Osteocyte (in vitro differentiated cells): ENCODE measurements around the gene TBX18. TPM values are rescaled to one million over a fixed set of nuclear protein-coding genes. Genes with fewer than 3 reads are reported as not detected.

Experiments used
- DNase-seq: peaks from one replicate; pipeline ENCODE4 v3.0.0; 2021; ENCODE audit warnings: mixed read lengths; ENCODE audit not compliant: unreplicated experiment; ENCODE audit errors: extremely low spot score
- H3K27ac Mint-ChIP-seq: one replicate; pipeline ENCODE4 v1.8.0; 2021; ENCODE audit warnings: mild to moderate bottlenecking, mixed read lengths; ENCODE audit not compliant: unreplicated experiment
- H3K27me3 Mint-ChIP-seq: one replicate; pipeline ENCODE4 v1.8.0; 2021; ENCODE audit warnings: mixed read lengths; ENCODE audit not compliant: unreplicated experiment
- H3K36me3 Mint-ChIP-seq: one replicate; pipeline ENCODE4 v1.8.0; 2021; ENCODE audit warnings: mixed read lengths; ENCODE audit not compliant: unreplicated experiment
- H3K4me1 Mint-ChIP-seq: one replicate; pipeline ENCODE4 v1.8.0; 2021; ENCODE audit warnings: mixed read lengths; ENCODE audit not compliant: unreplicated experiment
- H3K4me3 Mint-ChIP-seq: one replicate; pipeline ENCODE4 v1.8.0; 2021; ENCODE audit warnings: mild to moderate bottlenecking, moderate library complexity, mixed read lengths; ENCODE audit not compliant: unreplicated experiment
- H3K9me3 Mint-ChIP-seq: one replicate; pipeline ENCODE4 v1.8.0; 2021; ENCODE audit warnings: mixed read lengths; ENCODE audit not compliant: unreplicated experiment
- CTCF ChIP-seq: fragments of 200-600 bp; sonication (generic); IDR thresholded peaks from 2 replicates; pipeline ENCODE4 v1.5.0; 2021; ENCODE audit warnings: antibody characterized with exemption, mild to moderate bottlenecking, moderate library complexity
- total RNA-seq: library from RNA; stranded (reverse); gene quantifications from 2 replicates; pipeline ENCODE4 v1.2.1, GENCODE V29; 2021

The TBX18 gene
- total RNA-seq, 1 donor from 2014 or later = 8.0 TPM

GRCh38 chr6:84771756-84772356 lies 7.5 kb upstream of the TBX18 start:
- DNase-seq = no peak
- H3K27ac Mint-ChIP-seq = no peak overlapping the region
- peaks cover 8% of the 10 kb centered on the region for H3K9me3 Mint-ChIP-seq
- no peak for TF ChIP-seq CTCF
- H3K36me3 Mint-ChIP-seq = peaks cover 5% of the 10 kb centered on the region
- no peak overlapping the region for H3K4me3 Mint-ChIP-seq
- H3K27me3 Mint-ChIP-seq = peaks cover 85% of the 10 kb centered on the region
- H3K4me1 Mint-ChIP-seq = peaks cover 27% of the 10 kb centered on the region

GRCh38 chr6:84771125-84771755 lies 6.8 kb upstream of the TBX18 start:
- H3K27ac Mint-ChIP-seq = no peak overlapping the region
- H3K36me3 Mint-ChIP-seq = peaks cover 5% of the 10 kb centered on the region
- DNase-seq = no peak
- H3K4me3 Mint-ChIP-seq = no peak overlapping the region
- H3K4me1 Mint-ChIP-seq = peaks cover 27% of the 10 kb centered on the region
- no peak for TF ChIP-seq CTCF
- H3K9me3 Mint-ChIP-seq = peaks cover 8% of the 10 kb centered on the region
- H3K27me3 Mint-ChIP-seq = peaks cover 85% of the 10 kb centered on the region

GRCh38 chr6:84770521-84770920 lies 6.1 kb upstream of the TBX18 start:
- peaks cover 5% of the 10 kb centered on the region for H3K36me3 Mint-ChIP-seq
- H3K4me1 Mint-ChIP-seq = peaks cover 27% of the 10 kb centered on the region
- peaks cover 82% of the 10 kb centered on the region for H3K27me3 Mint-ChIP-seq

GRCh38 chr6:84769306-84769705 lies 4.9 kb upstream of the TBX18 start:
- Mint-ChIP-seq H3K4me3 (no peak overlapping the region), H3K27me3 (peaks cover 82% of the 10 kb centered on the region)

More at GRCh38 chr6:84770521-84770920, 6.1 kb upstream of the TBX18 start:
- H3K4me3 Mint-ChIP-seq = no peak overlapping the region
- H3K27ac Mint-ChIP-seq = no peak overlapping the region
- TF ChIP-seq CTCF = no peak
- DNase-seq = no peak
- H3K9me3 Mint-ChIP-seq = peaks cover 8% of the 10 kb centered on the region

More at GRCh38 chr6:84769306-84769705, 4.9 kb upstream of the TBX18 start:
- H3K4me1 Mint-ChIP-seq = peaks cover 28% of the 10 kb centered on the region
- no peak for DNase-seq
- peaks cover 5% of the 10 kb centered on the region for H3K36me3 Mint-ChIP-seq
- H3K9me3 Mint-ChIP-seq = peaks cover 8% of the 10 kb centered on the region
- no peak for TF ChIP-seq CTCF
- no peak overlapping the region for H3K27ac Mint-ChIP-seq
